GM12878 (cell line): Measurements from ENCODE around the gene PRKAB1.

ENCODE experiments used
- MXI1 ChIP-seq: fragments of 150-350 bp; IDR thresholded peaks from 2 replicates; pipeline ENCODE4 v1.6.1; 2011; ENCODE audit warnings: low read depth, mild to moderate bottlenecking, inconsistent platforms, low read length, improper control_type of control experiment
- NRF1 ChIP-seq: conservative IDR thresholded peaks from 2 replicates; pipeline ENCODE4 v1.6.1; 2011; ENCODE audit warnings: mild to moderate bottlenecking, low read depth, low read length, improper control_type of control experiment
- RCOR1 ChIP-seq: conservative IDR thresholded peaks from 2 replicates; pipeline ENCODE4 v1.6.1; 2012; ENCODE audit warnings: low read depth, low read length, improper control_type of control experiment
- REST ChIP-seq: IDR thresholded peaks from 2 replicates; pipeline ENCODE4 v1.6.1; 2012; ENCODE audit warnings: mild to moderate bottlenecking, low read depth, low read length
- TAF1 ChIP-seq: IDR thresholded peaks from 2 replicates; pipeline ENCODE4 v1.6.1; 2011; ENCODE audit warnings: mild to moderate bottlenecking, low read depth, low read length, borderline replicate concordance
- USF2 ChIP-seq: IDR thresholded peaks from 2 replicates; pipeline ENCODE4 v1.6.1; 2011; ENCODE audit warnings: low read depth, low read length, improper control_type of control experiment, borderline replicate concordance
- ZBTB33 ChIP-seq: fragments of 450-650 bp; IDR thresholded peaks from 2 replicates; pipeline ENCODE4 v1.6.1; 2017; ENCODE audit warnings: mild to moderate bottlenecking
- TF ChIP-seq, protein P1 (sequence below), 3 experiments: IDR thresholded peaks in 2 of 3; conservative IDR thresholded peaks in 1 of 3; 2 replicates each; pipeline ENCODE4 v1.5.1; 2011; ENCODE audit warnings: low read depth in 3 of 3, low read length in 3 of 3, mild to moderate bottlenecking in 3 of 3, control low read depth in 2 of 3, moderate library complexity in 2 of 3, inconsistent platforms in 1 of 3, mixed read lengths in 1 of 3; ENCODE audit not compliant: control insufficient read depth in 2 of 3, insufficient read depth in 1 of 3; ENCODE audit errors: extremely low read depth in 1 of 3

GRCh38 chr12:119645535-119646059 lies 22.3 kb upstream of the PRKAB1 start:
- TF ChIP-seq ZBTB33 (no peak), TAF1 (no peak), RCOR1 (no peak), REST (no peak), NRF1 (no peak), USF2 (no peak), MXI1 (no peak)
- TF ChIP-seq, protein P1, sequence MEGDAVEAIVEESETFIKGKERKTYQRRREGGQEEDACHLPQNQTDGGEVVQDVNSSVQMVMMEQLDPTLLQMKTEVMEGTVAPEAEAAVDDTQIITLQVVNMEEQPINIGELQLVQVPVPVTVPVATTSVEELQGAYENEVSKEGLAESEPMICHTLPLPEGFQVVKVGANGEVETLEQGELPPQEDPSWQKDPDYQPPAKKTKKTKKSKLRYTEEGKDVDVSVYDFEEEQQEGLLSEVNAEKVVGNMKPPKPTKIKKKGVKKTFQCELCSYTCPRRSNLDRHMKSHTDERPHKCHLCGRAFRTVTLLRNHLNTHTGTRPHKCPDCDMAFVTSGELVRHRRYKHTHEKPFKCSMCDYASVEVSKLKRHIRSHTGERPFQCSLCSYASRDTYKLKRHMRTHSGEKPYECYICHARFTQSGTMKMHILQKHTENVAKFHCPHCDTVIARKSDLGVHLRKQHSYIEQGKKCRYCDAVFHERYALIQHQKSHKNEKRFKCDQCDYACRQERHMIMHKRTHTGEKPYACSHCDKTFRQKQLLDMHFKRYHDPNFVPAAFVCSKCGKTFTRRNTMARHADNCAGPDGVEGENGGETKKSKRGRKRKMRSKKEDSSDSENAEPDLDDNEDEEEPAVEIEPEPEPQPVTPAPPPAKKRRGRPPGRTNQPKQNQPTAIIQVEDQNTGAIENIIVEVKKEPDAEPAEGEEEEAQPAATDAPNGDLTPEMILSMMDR (IDR thresholded peaks at IDR 0.05 in 2 of 3, conservative IDR thresholded peaks at IDR 0.05 in 1 of 3; ENCODE audit: control insufficient read depth in 2 of 3, extremely low read depth in 1 of 3, insufficient read depth in 1 of 3, low read depth in 3 of 3, low read length in 3 of 3) = no peak
